PC-3 (cell line): Measurements from ENCODE around the gene CCR7.

Source experiments
- CTCF ChIP-seq: fragments of 300-600 bp; sonication (generic); conservative IDR thresholded peaks from 2 replicates; pipeline ENCODE4 v1.5.1; 2017; ENCODE audit warnings: antibody characterized with exemption, low read depth, mild to moderate bottlenecking, low read length
- EZH2 ChIP-seq: fragments of 300-600 bp; sonication (generic); IDR thresholded peaks from one replicate; pipeline ENCODE4 v1.6.1; 2017; ENCODE audit warnings: antibody characterized with exemption, mild to moderate bottlenecking, low read length; ENCODE audit not compliant: unreplicated experiment

GRCh38 chr17:40558300-40558889, 6.9 kb downstream of the CCR7 start:
- TF ChIP-seq CTCF, result no peak
- no peak for TF ChIP-seq EZH2
